ENCODE data around the gene DLG1. TPM values are rescaled to one million over a fixed set of nuclear protein-coding genes. Genes with fewer than 3 reads are reported as not detected.

The DLG1 gene
- total and polyA plus RNA-seq, 2 experiments from 2014 or later = 54.8 to 128 TPM

- H3K79me2 ChIP-seq = peaks cover 97% of the 10 kb centered on the region
- H3K4me3 ChIP-seq = no peak overlapping the region
- 70% methylated on average over 1 of the region's 1 CpG for WGBS (ENCODE audit: low lambda C conversion rate, missing lambda C conversion rate)
- H2AFZ ChIP-seq = no peak overlapping the region
- peaks cover 32% of the 10 kb centered on the region for H3K4me1 ChIP-seq (ENCODE audit: insufficient read depth)
- H3K9me3 ChIP-seq (ENCODE audit: low read depth) = no peaks in the 10 kb centered on the region
- H4K20me1 ChIP-seq (ENCODE audit: insufficient read depth, poor library complexity, severe bottlenecking) = no peaks in the 10 kb centered on the region
- no peaks in the 10 kb centered on the region for H3K36me3 ChIP-seq (replicated peaks; ENCODE audit: insufficient read depth, low read depth)
- no peak for DNase-seq (ENCODE audit: low spot score)
- no peak overlapping the region for H3K27ac ChIP-seq
- H3K9me2 ChIP-seq (replicated peaks; ENCODE audit: insufficient read depth) = no peaks in the 10 kb centered on the region
- no peak overlapping the region for H3K4me2 ChIP-seq
- TF ChIP-seq EZH2phosphoT487 (IDR thresholded peaks at IDR 0.05; ENCODE audit: low read depth, severe bottlenecking, unreplicated experiment) (no peak), EZH2 (IDR thresholded peaks at IDR 0.05; ENCODE audit: borderline replicate concordance) (no peak), CTCF (IDR thresholded peaks at IDR 0.05; ENCODE audit: poor library complexity) (no peak)
- H3K27me3 ChIP-seq = no peaks in the 10 kb centered on the region
Observed at GRCh38 chr3:197238842-197239241, 59.6 kb downstream of the DLG1 start.

- Histone ChIP-seq H3K9me2 (replicated peaks; ENCODE audit: insufficient read depth) (no peaks in the 10 kb centered on the region), H3K9me3 (ENCODE audit: low read depth) (no peaks in the 10 kb centered on the region), H3K27me3 (no peaks in the 10 kb centered on the region), H3K79me2 (peaks cover 97% of the 10 kb centered on the region), H3K4me2 (no peak overlapping the region), H3K36me3 (replicated peaks; ENCODE audit: insufficient read depth, low read depth) (no peaks in the 10 kb centered on the region), H2AFZ (no peak overlapping the region), H3K27ac (peak overlapping the region; percentile 5), H3K4me3 (no peak overlapping the region), H3K4me1 (ENCODE audit: insufficient read depth) (peaks cover 23% of the 10 kb centered on the region), H4K20me1 (ENCODE audit: insufficient read depth, poor library complexity, severe bottlenecking) (no peaks in the 10 kb centered on the region)
- no peak for DNase-seq (ENCODE audit: low spot score)
- TF ChIP-seq CTCF (IDR thresholded peaks at IDR 0.05; ENCODE audit: poor library complexity) (no peak), EZH2phosphoT487 (IDR thresholded peaks at IDR 0.05; ENCODE audit: low read depth, severe bottlenecking, unreplicated experiment) (no peak), EZH2 (IDR thresholded peaks at IDR 0.05; ENCODE audit: borderline replicate concordance) (no peak)
- WGBS (ENCODE audit: low lambda C conversion rate, missing lambda C conversion rate) = 85% methylated on average over 4 of the region's 4 CpGs
Observed at GRCh38 chr3:197237897-197238296, 60.5 kb downstream of the DLG1 start.

- DNase-seq (ENCODE audit: low spot score) = peak; percentile 29
- H2AFZ ChIP-seq = no peak overlapping the region
- peaks cover 98% of the 10 kb centered on the region for H3K79me2 ChIP-seq
- TF ChIP-seq EZH2phosphoT487 (IDR thresholded peaks at IDR 0.05; ENCODE audit: low read depth, severe bottlenecking, unreplicated experiment) (no peak), CTCF (IDR thresholded peaks at IDR 0.05; ENCODE audit: poor library complexity) (no peak), EZH2 (IDR thresholded peaks at IDR 0.05; ENCODE audit: borderline replicate concordance) (no peak)
- H4K20me1 ChIP-seq (ENCODE audit: insufficient read depth, poor library complexity, severe bottlenecking) = no peaks in the 10 kb centered on the region
- H3K36me3 ChIP-seq (replicated peaks; ENCODE audit: insufficient read depth, low read depth) = no peaks in the 10 kb centered on the region
- no peak overlapping the region for H3K4me3 ChIP-seq
- no peaks in the 10 kb centered on the region for H3K27me3 ChIP-seq
- H3K4me2 ChIP-seq = peak overlapping the region; percentile 54
- 85% methylated on average over 4 of the region's 4 CpGs for WGBS (ENCODE audit: low lambda C conversion rate, missing lambda C conversion rate)
- H3K27ac ChIP-seq = peak overlapping the region; percentile 79
- no peaks in the 10 kb centered on the region for H3K9me2 ChIP-seq (replicated peaks; ENCODE audit: insufficient read depth)
- H3K4me1 ChIP-seq (ENCODE audit: insufficient read depth) = peaks cover 11% of the 10 kb centered on the region
- no peaks in the 10 kb centered on the region for H3K9me3 ChIP-seq (ENCODE audit: low read depth)
Observed at GRCh38 chr3:197236362-197236761, 62.0 kb downstream of the DLG1 start.
